WERI-Rb-1 (cell line): ENCODE results near the gene FBLN1.

Source experiments
- DNase-seq: peaks from one replicate; pipeline ENCODE4 v3.0.0-alpha.2; 2020
- H3K27ac ChIP-seq: fragments of 250-450 bp; sonication (Bioruptor Pico); 2 replicates; pipeline ENCODE4 v1.5.1; 2020; ENCODE audit warnings: mild to moderate bottlenecking, moderate library complexity
- H3K27me3 ChIP-seq: fragments of 250-450 bp; sonication (Bioruptor Pico); 2 replicates; pipeline ENCODE4 v1.5.1; 2021; ENCODE audit warnings: mild to moderate bottlenecking, low read depth, moderate library complexity; ENCODE audit not compliant: insufficient read depth, severe bottlenecking
- H3K36me3 ChIP-seq: fragments of 250-450 bp; sonication (Bioruptor Pico); 2 replicates; pipeline ENCODE4 v1.5.1; 2020; ENCODE audit warnings: mild to moderate bottlenecking, moderate library complexity
- H3K4me3 ChIP-seq: 2 replicates; pipeline ENCODE4 v1.5.1; 2011; ENCODE audit warnings: low read depth, mild to moderate bottlenecking, control low read depth, low read length
- H3K9me3 ChIP-seq: fragments of 250-450 bp; sonication (Bioruptor Pico); 2 replicates; pipeline ENCODE4 v1.5.1; 2021; ENCODE audit warnings: mild to moderate bottlenecking, moderate library complexity; ENCODE audit not compliant: severe bottlenecking
- TF ChIP-seq, protein P1 (sequence below): IDR thresholded peaks from 2 replicates; pipeline ENCODE4 v1.5.1; 2011; ENCODE audit warnings: low read depth, mild to moderate bottlenecking, control low read depth, inconsistent platforms, low read length

The FBLN1 gene

GRCh38 chr22:45510376-45511232, 7.9 kb downstream of the FBLN1 start:
- TF ChIP-seq, protein P1, sequence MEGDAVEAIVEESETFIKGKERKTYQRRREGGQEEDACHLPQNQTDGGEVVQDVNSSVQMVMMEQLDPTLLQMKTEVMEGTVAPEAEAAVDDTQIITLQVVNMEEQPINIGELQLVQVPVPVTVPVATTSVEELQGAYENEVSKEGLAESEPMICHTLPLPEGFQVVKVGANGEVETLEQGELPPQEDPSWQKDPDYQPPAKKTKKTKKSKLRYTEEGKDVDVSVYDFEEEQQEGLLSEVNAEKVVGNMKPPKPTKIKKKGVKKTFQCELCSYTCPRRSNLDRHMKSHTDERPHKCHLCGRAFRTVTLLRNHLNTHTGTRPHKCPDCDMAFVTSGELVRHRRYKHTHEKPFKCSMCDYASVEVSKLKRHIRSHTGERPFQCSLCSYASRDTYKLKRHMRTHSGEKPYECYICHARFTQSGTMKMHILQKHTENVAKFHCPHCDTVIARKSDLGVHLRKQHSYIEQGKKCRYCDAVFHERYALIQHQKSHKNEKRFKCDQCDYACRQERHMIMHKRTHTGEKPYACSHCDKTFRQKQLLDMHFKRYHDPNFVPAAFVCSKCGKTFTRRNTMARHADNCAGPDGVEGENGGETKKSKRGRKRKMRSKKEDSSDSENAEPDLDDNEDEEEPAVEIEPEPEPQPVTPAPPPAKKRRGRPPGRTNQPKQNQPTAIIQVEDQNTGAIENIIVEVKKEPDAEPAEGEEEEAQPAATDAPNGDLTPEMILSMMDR = no peak
- H3K27me3 ChIP-seq = no peaks in the 10 kb centered on the region
- no peak overlapping the region for H3K27ac ChIP-seq
- peaks cover 8% of the 10 kb centered on the region for H3K36me3 ChIP-seq
- DNase-seq = peak; percentile 25
- H3K4me3 ChIP-seq = no peak overlapping the region
- H3K9me3 ChIP-seq = no peaks in the 10 kb centered on the region

DNA sequence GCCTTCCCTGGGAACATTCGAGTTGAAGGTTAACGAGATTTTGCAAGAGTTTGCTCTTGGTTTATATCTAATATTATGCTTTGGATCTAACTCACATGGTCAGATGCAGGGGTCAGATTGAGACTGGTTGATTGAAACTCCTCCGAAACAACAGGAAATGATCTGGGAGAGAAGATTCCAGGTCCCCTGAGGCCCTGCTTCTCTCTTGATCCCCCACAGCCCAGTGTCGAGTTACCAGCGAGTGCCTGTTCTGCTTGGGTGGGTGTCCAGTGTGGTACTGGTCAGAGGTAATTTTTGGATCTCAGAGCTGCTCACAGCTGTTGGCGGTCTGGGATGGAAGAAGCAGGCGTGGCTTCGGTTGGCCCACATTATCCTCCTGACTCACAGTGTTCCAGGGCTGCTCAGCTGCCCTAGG, 9.2 kb downstream of the FBLN1 start:
- TF ChIP-seq, protein P1 = no peak
- Histone ChIP-seq H3K27me3 (no peaks in the 10 kb centered on the region), H3K9me3 (no peaks in the 10 kb centered on the region), H3K27ac (no peak overlapping the region), H3K4me3 (no peak overlapping the region), H3K36me3 (no peaks in the 10 kb centered on the region; the same call in 1 of the 2 replicates)
- no peak for DNase-seq

DNA sequence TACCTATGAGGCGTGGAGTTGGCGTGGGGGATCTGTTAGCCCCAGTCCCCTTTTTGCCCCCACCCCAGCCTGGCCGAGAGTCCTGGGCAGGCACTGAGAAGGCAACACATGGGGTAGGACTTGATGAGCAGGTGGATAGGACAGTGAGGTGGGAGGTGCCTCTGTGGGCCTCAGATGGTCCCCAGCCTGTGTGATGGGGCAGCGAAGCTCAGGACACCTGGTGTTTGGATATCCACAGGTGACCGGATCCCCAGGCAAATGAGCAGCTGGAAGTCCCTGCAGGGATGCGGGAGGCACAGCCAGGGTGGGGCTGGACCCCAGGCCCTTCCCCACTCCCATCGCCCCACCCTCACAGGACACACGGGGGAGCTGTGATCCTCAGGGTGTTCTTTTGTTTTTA, 9.7 kb downstream of the FBLN1 start:
- Histone ChIP-seq H3K9me3 (no peaks in the 10 kb centered on the region), H3K27me3 (no peaks in the 10 kb centered on the region), H3K4me3 (no peak overlapping the region), H3K36me3 (no peaks in the 10 kb centered on the region; the same call in 1 of the 2 replicates), H3K27ac (no peak overlapping the region)
- TF ChIP-seq, protein P1 = no peak
- DNase-seq = no peak

DNA sequence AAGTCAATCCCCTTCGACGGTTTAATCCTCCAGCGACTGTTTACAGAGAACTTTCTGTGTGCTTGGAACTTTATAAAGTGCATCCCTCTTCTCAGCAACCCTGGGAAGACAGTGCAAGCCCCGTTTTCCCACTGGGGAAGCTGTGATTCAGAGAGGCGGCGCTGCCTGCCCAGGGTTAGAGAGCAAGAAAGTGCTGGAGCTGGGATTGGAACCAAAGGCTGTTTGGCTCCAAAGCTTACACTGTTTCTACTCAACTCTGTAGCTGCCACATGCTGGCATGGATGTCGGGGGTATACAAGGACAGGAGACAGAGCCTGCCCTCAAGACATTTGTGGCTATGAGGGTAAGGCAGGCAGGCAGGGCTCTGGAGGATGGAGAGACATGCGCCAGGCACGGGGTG, 13.0 kb downstream of the FBLN1 start:
- Histone ChIP-seq H3K27ac (no peak overlapping the region), H3K9me3 (no peaks in the 10 kb centered on the region)
- TF ChIP-seq, protein P1 = no peak

DNA sequence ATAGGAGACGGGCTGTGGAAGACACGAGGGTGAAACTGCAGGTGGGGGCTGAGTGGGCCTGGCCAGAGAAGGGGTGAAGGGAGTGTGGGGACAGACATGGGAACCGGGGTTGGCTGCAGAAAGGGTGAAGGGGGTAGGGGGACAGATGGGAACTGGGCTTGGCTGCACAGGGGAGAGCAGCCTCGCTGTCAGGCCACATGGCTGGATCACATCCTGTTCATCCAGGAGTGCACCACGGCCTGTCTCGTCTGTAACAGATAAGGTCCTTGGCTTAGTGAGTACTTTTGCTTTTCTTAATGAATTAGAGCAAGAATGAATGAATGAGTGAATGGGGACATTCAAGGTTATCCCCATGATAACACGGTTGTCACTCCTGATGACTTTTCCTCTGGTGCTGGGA, 13.5 kb downstream of the FBLN1 start:
- Histone ChIP-seq H3K4me3 (no peak overlapping the region), H3K9me3 (no peaks in the 10 kb centered on the region), H3K36me3 (peaks cover 22% of the 10 kb centered on the region), H3K27me3 (no peaks in the 10 kb centered on the region), H3K27ac (no peak overlapping the region)
- DNase-seq = no peak
- TF ChIP-seq, protein P1 = no peak

More for the DNA sequence above, 13.0 kb downstream of the FBLN1 start:
- DNase-seq = no peak
- no peaks in the 10 kb centered on the region for H3K27me3 ChIP-seq
- H3K36me3 ChIP-seq = peaks cover 17% of the 10 kb centered on the region
- no peak overlapping the region for H3K4me3 ChIP-seq
